ENCODE measurements around the gene SEPTIN12. TPM values are rescaled to one million over a fixed set of nuclear protein-coding genes. Genes with fewer than 3 reads are reported as not detected.
"Not testable (repeated sequence)": the region's sequence is repeated elsewhere in the genome, so short reads cannot be mapped to it uniquely, and the experiment has no call there.

SEPTIN12 gene
- total and polyA plus RNA-seq, 2 experiments from 2014 or later = not detected

DNA sequence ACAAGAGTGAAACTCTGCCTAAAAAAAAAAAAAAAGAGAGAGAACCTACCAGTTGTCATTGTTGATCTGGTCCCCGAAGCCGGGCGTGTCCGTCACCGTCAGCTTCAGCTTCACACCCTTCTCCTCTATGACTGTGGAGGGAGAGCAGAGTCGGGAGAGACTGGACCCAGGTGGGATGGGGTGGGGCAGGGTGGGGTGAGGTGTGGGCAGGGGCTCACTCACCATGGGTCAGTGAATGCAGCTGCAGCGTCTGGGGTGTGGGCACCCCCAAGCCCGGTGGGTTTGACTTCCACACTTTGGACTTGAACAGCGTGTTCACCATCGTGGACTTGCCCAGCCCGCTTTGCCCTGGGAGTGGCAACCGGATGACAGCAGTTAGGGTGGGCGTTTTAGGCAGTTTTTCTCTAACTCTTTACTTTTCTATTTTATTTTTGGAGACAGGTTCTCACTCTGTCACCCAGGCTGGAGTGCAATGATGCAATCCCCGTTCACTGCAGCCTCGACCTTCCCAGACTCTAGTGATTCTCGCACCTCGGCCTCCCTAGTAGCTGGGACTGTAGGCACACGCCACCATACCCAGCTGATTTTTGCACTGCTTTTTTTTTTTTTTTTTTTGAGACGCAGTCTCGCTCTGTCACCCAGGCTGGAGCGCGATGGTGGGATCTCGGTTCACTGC lies 2.2 kb downstream of the SEPTIN12 start:
- Histone ChIP-seq H4K20me1 (ENCODE audit: insufficient read depth, poor library complexity, severe bottlenecking) (no peaks in the 10 kb centered on the region), H2AFZ (no peak overlapping the region), H3K4me1 (ENCODE audit: insufficient read depth) (peaks cover 12% of the 10 kb centered on the region), H3K9me3 (ENCODE audit: low read depth) (no peaks in the 10 kb centered on the region), H3K4me3 (no peak overlapping the region), H3K79me2 (no peaks in the 10 kb centered on the region), H3K9me2 (replicated peaks; ENCODE audit: insufficient read depth) (no peaks in the 10 kb centered on the region), H3K36me3 (replicated peaks; ENCODE audit: insufficient read depth, low read depth) (no peaks in the 10 kb centered on the region), H3K27ac (no peak overlapping the region), H3K4me2 (no peak overlapping the region), H3K27me3 (no peaks in the 10 kb centered on the region)
- 97% methylated on average over 21 of the region's 23 CpGs for WGBS (ENCODE audit: low lambda C conversion rate, missing lambda C conversion rate)
- no peak for DNase-seq (ENCODE audit: low spot score)
- TF ChIP-seq EZH2phosphoT487 (IDR thresholded peaks at IDR 0.05; ENCODE audit: low read depth, severe bottlenecking, unreplicated experiment) (no peak), EZH2 (IDR thresholded peaks at IDR 0.05; ENCODE audit: borderline replicate concordance) (no peak)
- TF ChIP-seq, protein P1, sequence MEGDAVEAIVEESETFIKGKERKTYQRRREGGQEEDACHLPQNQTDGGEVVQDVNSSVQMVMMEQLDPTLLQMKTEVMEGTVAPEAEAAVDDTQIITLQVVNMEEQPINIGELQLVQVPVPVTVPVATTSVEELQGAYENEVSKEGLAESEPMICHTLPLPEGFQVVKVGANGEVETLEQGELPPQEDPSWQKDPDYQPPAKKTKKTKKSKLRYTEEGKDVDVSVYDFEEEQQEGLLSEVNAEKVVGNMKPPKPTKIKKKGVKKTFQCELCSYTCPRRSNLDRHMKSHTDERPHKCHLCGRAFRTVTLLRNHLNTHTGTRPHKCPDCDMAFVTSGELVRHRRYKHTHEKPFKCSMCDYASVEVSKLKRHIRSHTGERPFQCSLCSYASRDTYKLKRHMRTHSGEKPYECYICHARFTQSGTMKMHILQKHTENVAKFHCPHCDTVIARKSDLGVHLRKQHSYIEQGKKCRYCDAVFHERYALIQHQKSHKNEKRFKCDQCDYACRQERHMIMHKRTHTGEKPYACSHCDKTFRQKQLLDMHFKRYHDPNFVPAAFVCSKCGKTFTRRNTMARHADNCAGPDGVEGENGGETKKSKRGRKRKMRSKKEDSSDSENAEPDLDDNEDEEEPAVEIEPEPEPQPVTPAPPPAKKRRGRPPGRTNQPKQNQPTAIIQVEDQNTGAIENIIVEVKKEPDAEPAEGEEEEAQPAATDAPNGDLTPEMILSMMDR (IDR thresholded peaks at IDR 0.05; ENCODE audit: poor library complexity) = no peak

DNA sequence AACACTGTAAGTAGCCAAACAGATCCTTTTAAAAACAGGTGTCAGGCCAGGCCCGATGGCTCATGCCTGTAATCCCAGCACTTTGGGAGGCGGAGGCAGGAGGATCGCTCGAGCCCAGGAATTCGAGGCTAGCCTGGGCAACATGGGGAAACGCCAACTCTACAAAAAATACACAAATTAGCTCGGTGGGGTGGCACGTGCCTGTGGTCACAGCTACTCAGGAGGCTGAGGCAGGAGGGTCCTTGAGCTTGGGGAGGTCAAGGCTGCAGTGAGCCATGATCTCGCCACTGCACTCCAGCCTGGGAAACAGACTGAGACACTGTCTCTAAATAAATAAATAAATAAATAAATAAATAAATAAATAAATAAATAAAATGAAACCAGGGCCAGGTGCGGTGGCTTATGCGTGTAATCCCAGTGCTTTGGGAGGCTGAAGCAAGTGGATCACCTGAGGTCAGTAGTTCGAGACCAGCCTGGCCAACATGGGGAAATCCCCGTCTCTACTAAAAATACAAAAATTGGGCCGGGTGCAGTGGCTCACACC lies 3.6 kb downstream of the SEPTIN12 start:
- 92% methylated on average over 14 of the region's 14 CpGs for WGBS (ENCODE audit: low lambda C conversion rate, missing lambda C conversion rate)
- not testable (repeated sequence) for H3K9me3 ChIP-seq (ENCODE audit: low read depth); H3K4me3 ChIP-seq; H3K9me2 ChIP-seq (replicated peaks; ENCODE audit: insufficient read depth); DNase-seq (ENCODE audit: low spot score); H2AFZ ChIP-seq; H4K20me1 ChIP-seq (ENCODE audit: insufficient read depth, poor library complexity, severe bottlenecking); H3K27me3 ChIP-seq; H3K79me2 ChIP-seq; H3K36me3 ChIP-seq (replicated peaks; ENCODE audit: insufficient read depth, low read depth); H3K27ac ChIP-seq; H3K4me2 ChIP-seq
- H3K4me1 ChIP-seq (ENCODE audit: insufficient read depth) = peaks cover 12% of the 10 kb centered on the region

DNA sequence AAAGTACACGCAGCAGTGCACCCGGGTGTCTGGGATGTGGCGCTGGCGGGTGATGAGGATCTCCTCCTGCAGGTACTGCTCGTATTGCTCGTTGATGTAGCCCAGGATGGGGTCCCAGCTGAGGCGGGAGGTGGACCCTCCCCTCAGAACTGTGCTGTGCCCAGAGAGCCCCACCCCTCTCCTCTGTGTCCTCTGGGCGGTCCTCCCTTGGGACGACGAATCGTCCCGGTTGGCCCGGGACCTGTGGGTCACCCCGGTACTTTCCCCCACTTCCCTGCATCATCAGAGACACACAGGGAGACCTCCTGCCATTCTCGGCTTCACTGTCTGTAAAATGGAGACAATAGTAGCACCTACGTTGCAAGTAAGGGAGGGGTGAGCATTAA lies 4.2 kb downstream of the SEPTIN12 start:
- no peak overlapping the region for H2AFZ ChIP-seq
- no peak overlapping the region for H3K4me3 ChIP-seq
- H3K27ac ChIP-seq = no peak overlapping the region
- no peak for DNase-seq (ENCODE audit: low spot score)
- TF ChIP-seq EZH2phosphoT487 (IDR thresholded peaks at IDR 0.05; ENCODE audit: low read depth, severe bottlenecking, unreplicated experiment) = no peak
- TF ChIP-seq, protein P1 (IDR thresholded peaks at IDR 0.05; ENCODE audit: poor library complexity) = no peak
- TF ChIP-seq EZH2 (IDR thresholded peaks at IDR 0.05; ENCODE audit: borderline replicate concordance) = no peak
- WGBS (ENCODE audit: low lambda C conversion rate, missing lambda C conversion rate) = 82% methylated on average over 14 of the region's 16 CpGs
- no peaks in the 10 kb centered on the region for H3K27me3 ChIP-seq
- no peak overlapping the region for H3K4me2 ChIP-seq
- no peaks in the 10 kb centered on the region for H3K9me3 ChIP-seq (ENCODE audit: low read depth)
- H4K20me1 ChIP-seq (ENCODE audit: insufficient read depth, poor library complexity, severe bottlenecking) = no peaks in the 10 kb centered on the region
- no peaks in the 10 kb centered on the region for H3K9me2 ChIP-seq (replicated peaks; ENCODE audit: insufficient read depth)
- no peaks in the 10 kb centered on the region for H3K36me3 ChIP-seq (replicated peaks; ENCODE audit: insufficient read depth, low read depth)
- no peaks in the 10 kb centered on the region for H3K79me2 ChIP-seq
- H3K4me1 ChIP-seq (ENCODE audit: insufficient read depth) = peaks cover 9% of the 10 kb centered on the region

DNA sequence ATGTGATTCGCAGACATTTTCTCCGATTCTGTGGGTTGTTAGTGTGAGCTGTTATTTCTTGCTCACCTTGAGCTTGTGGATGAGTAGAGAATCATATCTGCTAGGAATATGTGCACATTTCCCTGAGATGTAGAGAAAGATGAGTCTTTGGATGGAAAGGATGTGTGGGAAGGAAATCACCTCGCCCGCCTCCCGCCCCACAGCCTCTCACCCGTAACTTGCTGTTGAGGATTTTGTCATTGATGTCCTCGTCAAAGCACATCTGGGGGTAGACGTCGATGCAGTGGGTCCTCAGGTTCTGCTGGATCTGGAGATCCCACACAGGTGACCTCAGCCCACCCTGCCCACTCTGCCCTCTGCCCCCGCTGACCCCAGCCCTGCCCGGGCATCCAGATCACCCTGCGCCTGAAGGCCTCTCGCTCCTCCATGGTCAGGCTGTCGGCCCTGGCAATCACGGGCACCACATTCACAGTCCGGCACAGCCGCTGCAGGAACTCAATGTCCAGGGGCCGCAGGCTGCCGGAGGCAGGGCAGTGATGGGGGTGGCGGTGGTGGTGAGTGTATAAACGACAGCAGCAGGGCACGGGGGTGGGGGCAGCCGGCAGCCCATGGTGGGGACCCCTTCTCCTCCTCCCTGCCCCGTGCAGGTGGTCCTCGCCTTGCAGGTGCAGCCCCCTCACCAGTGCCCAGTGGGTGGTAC lies 4.7 kb downstream of the SEPTIN12 start:
- H3K4me2 ChIP-seq = no peak overlapping the region
- 92% methylated on average over 21 of the region's 25 CpGs for WGBS (ENCODE audit: low lambda C conversion rate, missing lambda C conversion rate)
- TF ChIP-seq, protein P1 (IDR thresholded peaks at IDR 0.05; ENCODE audit: poor library complexity) = no peak
- TF ChIP-seq EZH2phosphoT487 (IDR thresholded peaks at IDR 0.05; ENCODE audit: low read depth, severe bottlenecking, unreplicated experiment) (no peak), EZH2 (IDR thresholded peaks at IDR 0.05; ENCODE audit: borderline replicate concordance) (no peak)

More for the DNA sequence above, 4.7 kb downstream of the SEPTIN12 start:
- no peak for DNase-seq (ENCODE audit: low spot score)
- Histone ChIP-seq H3K36me3 (replicated peaks; ENCODE audit: insufficient read depth, low read depth) (no peaks in the 10 kb centered on the region), H3K4me1 (ENCODE audit: insufficient read depth) (peaks cover 6% of the 10 kb centered on the region), H3K9me3 (ENCODE audit: low read depth) (no peaks in the 10 kb centered on the region), H3K27ac (no peak overlapping the region), H3K9me2 (replicated peaks; ENCODE audit: insufficient read depth) (no peaks in the 10 kb centered on the region), H2AFZ (no peak overlapping the region), H3K4me3 (no peak overlapping the region), H3K79me2 (no peaks in the 10 kb centered on the region), H3K27me3 (no peaks in the 10 kb centered on the region), H4K20me1 (ENCODE audit: insufficient read depth, poor library complexity, severe bottlenecking) (no peaks in the 10 kb centered on the region)

Measured in hepatocyte (in vitro differentiated cells).